Ascending aorta (tissue), 2 donors: ENCODE measurements around the gene HPCAL4. TPM values are rescaled to one million over a fixed set of nuclear protein-coding genes. Genes with fewer than 3 reads are reported as not detected.

ENCODE experiments used
- DNase-seq, 2 donors: peaks; one replicate each; pipeline ENCODE4 v3.0.0-alpha.2; 2019; ENCODE audit warnings: low spot score in 2 of 2
- H3K27ac ChIP-seq, 2 donors: fragments of 200-600 bp; sonication (generic); one replicate each; pipeline ENCODE4 v1.5.1; 2016 to 2017; ENCODE audit warnings: mild to moderate bottlenecking in 1 of 2
- H3K27me3 ChIP-seq: fragments of 200-600 bp; sonication (generic); one replicate; pipeline ENCODE4 v1.5.1; 2017
- H3K36me3 ChIP-seq, 2 donors: fragments of 200-600 bp; sonication (generic); one replicate each; pipeline ENCODE4 v1.5.1; 2016
- H3K4me1 ChIP-seq, 2 donors: fragments of 200-600 bp; sonication (generic); one replicate each; pipeline ENCODE4 v1.5.1; 2016 to 2017; ENCODE audit warnings: mild to moderate bottlenecking in 1 of 2
- H3K4me3 ChIP-seq, 2 donors: fragments of 200-600 bp; sonication (generic); one replicate each; pipeline ENCODE4 v1.5.1; 2016 to 2017; ENCODE audit warnings: mild to moderate bottlenecking in 1 of 2
- H3K9me3 ChIP-seq, 2 donors: fragments of 200-600 bp; sonication (generic); one replicate each; pipeline ENCODE4 v1.5.1; 2016
- CTCF ChIP-seq, 3 experiments: fragments of 200-600 bp in 2 of 3; fragments of 450-650 bp in 1 of 3; sonication (generic) in 2 of 3; IDR thresholded peaks; one replicate each; pipeline ENCODE4 v1.5.1; 2016 to 2019; ENCODE audit warnings: antibody characterized with exemption in 3 of 3, mild to moderate bottlenecking in 1 of 3, moderate library complexity in 1 of 3
- intact Hi-C: fragments of 100-400 bp; cut with DNase I; formaldehyde crosslinking; loops from one replicate; pipeline ENCODE4 v1.15.1; 2023
- total RNA-seq: library from RNA; depleted of rRNA; stranded (reverse); fragments of >200 nt; gene quantifications from one replicate; pipeline ENCODE4 v1.1.0, GENCODE V29; 2016

The HPCAL4 gene
- total RNA-seq, 1 donor from 2014 or later, result not detected

GRCh38 chr1:39694026-39694425 is 2.8 kb upstream of the HPCAL4 start:
- H3K27ac ChIP-seq, result no peak overlapping the region
- intact Hi-C loops, result no loop called here
- no peaks in the 10 kb centered on the region for H3K36me3 ChIP-seq
- H3K27me3 ChIP-seq, result peaks cover 8% of the 10 kb centered on the region
- H3K4me1 ChIP-seq, result peaks cover 4 to 15% of the 10 kb centered on the region in 2 donors
- TF ChIP-seq CTCF (IDR thresholded peaks at IDR 0.05), result no peak
- no peak for DNase-seq
- no peaks in the 10 kb centered on the region for H3K9me3 ChIP-seq
- H3K4me3 ChIP-seq, result no peak overlapping the region

GRCh38 chr1:39692152-39693074 is 1.2 kb upstream of the HPCAL4 start:
- Histone ChIP-seq H3K36me3 (no peaks in the 10 kb centered on the region), H3K27ac (no peak overlapping the region), H3K9me3 (no peaks in the 10 kb centered on the region), H3K4me3 (peak overlapping the region; percentile 42 to 63), H3K4me1 (peaks cover 4 to 15% of the 10 kb centered on the region in 2 donors), H3K27me3 (peaks cover 8% of the 10 kb centered on the region)
- TF ChIP-seq CTCF (IDR thresholded peaks at IDR 0.05), result no peak
- DNase-seq, result no peak
- intact Hi-C loops, result no loop called here

GRCh38 chr1:39690794-39691382 is 345 bp downstream of the HPCAL4 start:
- no peak for DNase-seq
- Histone ChIP-seq H3K9me3 (no peaks in the 10 kb centered on the region), H3K36me3 (no peaks in the 10 kb centered on the region), H3K27ac (no peak overlapping the region), H3K4me3 (peak overlapping the region; percentile 42 to 63), H3K4me1 (peaks cover 4 to 15% of the 10 kb centered on the region in 2 donors), H3K27me3 (peaks cover 8% of the 10 kb centered on the region)
- TF ChIP-seq CTCF (IDR thresholded peaks at IDR 0.05), result no peak
- intact Hi-C loops, result no loop called here

- Histone ChIP-seq H3K4me1 (peaks cover 4 to 15% of the 10 kb centered on the region in 2 donors), H3K4me3 (no peak overlapping the region), H3K27ac (no peak overlapping the region), H3K27me3 (peaks cover 8% of the 10 kb centered on the region), H3K36me3 (no peaks in the 10 kb centered on the region), H3K9me3 (no peaks in the 10 kb centered on the region)
- no peak for DNase-seq
- no peak for TF ChIP-seq CTCF (IDR thresholded peaks at IDR 0.05)
- intact Hi-C loops, result no loop called here
Observed at GRCh38 chr1:39690225-39690624, 1.0 kb downstream of the HPCAL4 start.

- Histone ChIP-seq H3K4me3 (no peak overlapping the region), H3K27me3 (peaks cover 8% of the 10 kb centered on the region), H3K4me1 (peaks cover 4 to 15% of the 10 kb centered on the region in 2 donors), H3K36me3 (no peaks in the 10 kb centered on the region), H3K9me3 (no peaks in the 10 kb centered on the region), H3K27ac (no peak overlapping the region)
- intact Hi-C loops, result no loop called here
- DNase-seq, result no peak
- TF ChIP-seq CTCF (IDR thresholded peaks at IDR 0.05), result no peak
Observed at GRCh38 chr1:39689635-39690034, 1.6 kb downstream of the HPCAL4 start.
